Sigmoid colon (tissue), 4 donors: ENCODE measurements around the gene TOM1.

Experiments
- CTCF ChIP-seq, 4 experiments: fragments of 450-650 bp in 3 of 4; fragments of 200-600 bp in 1 of 4; IDR thresholded peaks; one replicate each; pipeline ENCODE4 v1.5.1; 2016 to 2019; ENCODE audit warnings: antibody characterized with exemption in 4 of 4, mild to moderate bottlenecking in 3 of 4, moderate library complexity in 2 of 4
- EP300 ChIP-seq, 4 donors: sonication (generic); formaldehyde crosslinking; IDR thresholded peaks; one replicate each; pipeline ENCODE4 v1.6.1; 2017; ENCODE audit warnings: antibody characterized with exemption in 4 of 4
- POLR2A ChIP-seq, 2 donors: fragments of 450-650 bp; IDR thresholded peaks; one replicate each; pipeline ENCODE4 v1.6.1; 2016; ENCODE audit warnings: antibody characterized with exemption in 2 of 2, mild to moderate bottlenecking in 2 of 2, moderate library complexity in 2 of 2

GRCh38 chr22:35317680-35318290, 18.1 kb downstream of the TOM1 start:
- TF ChIP-seq CTCF (IDR thresholded peaks at IDR 0.05): no peak
- TF ChIP-seq POLR2A (IDR thresholded peaks at IDR 0.05): no peak
- no peak for TF ChIP-seq EP300 (IDR thresholded peaks at IDR 0.05)
